K562 (cell line): ENCODE results near the gene NFAM1. TPM values are rescaled to one million over a fixed set of nuclear protein-coding genes. Genes with fewer than 3 reads are reported as not detected.
A peak's percentile ranks its signal among the peaks of the same experiment; 100 is the strongest.

Source experiments
- ATAC-seq: fragments of 200-7000 bp; cut with Tn5 transposase; 3 replicates; pipeline ENCODE4 v1.9.1; 2020; ENCODE audit warnings: moderate library complexity
- BruUV-seq: library from RNA; stranded (reverse); fragments of 400-500 nt; replicated peaks from 2 replicates; lab custom pipeline; 2021; lab: Mats Ljungman, UMichigan
- CTCF ChIA-PET: fragments of 300-600 bp; formaldehyde crosslinking; extraction: SDS; loops from one replicate; lab custom pipeline; 2021; ENCODE audit warnings: low intra/inter-chr PET ratio; lab: Yijun Ruan, JAX
- POLR2A ChIA-PET: fragments of 300-600, 350-650 bp; sonication (Branson Sonifier 250); formaldehyde crosslinking; extraction: SDS; loops from one replicate; lab custom pipeline; 2021; ENCODE audit warnings: antibody characterized with exemption, inconsistent platforms; lab: Yijun Ruan, JAX
- DNase-seq, 4 experiments: peaks; one replicate each; pipeline versions ENCODE4 v3.0.0 to v3.0.0-alpha.2; 2011 to 2018; ENCODE audit warnings: low spot score in 3 of 4, mixed read lengths in 3 of 4; ENCODE audit errors: extremely low read depth in 1 of 4
- FAIRE-seq: peaks from 2 replicates; lab custom pipeline; 2011; peaks lifted over from hg19 to GRCh38; lab: Jason Lieb, UNC
- H2AFZ ChIP-seq: 2 replicates; pipeline ENCODE4 v1.6.0; 2011; ENCODE audit warnings: low read depth, low read length, control low read depth, inconsistent platforms
- H3K27ac ChIP-seq: fragments of 200-600 bp; 3 replicates; pipeline ENCODE4 v1.8.0; 2011; ENCODE audit warnings: low read depth, mild to moderate bottlenecking, control low read depth, inconsistent platforms, low read length, moderate library complexity, mixed read lengths; ENCODE audit errors: extremely low read depth
- H3K27me3 ChIP-seq, 2 experiments: fragments of 300-600 bp in 1 of 2; 2 replicates in 1 of 2; 3 replicates in 1 of 2; pipeline versions ENCODE4 v1.6.0 to v1.8.0; 2011; ENCODE audit warnings: inconsistent platforms in 2 of 2, low read length in 2 of 2, mild to moderate bottlenecking in 1 of 2, mixed read lengths in 1 of 2, moderate library complexity in 1 of 2; ENCODE audit not compliant: control insufficient read depth in 2 of 2, insufficient read depth in 2 of 2
- H3K36me3 ChIP-seq: fragments of 300-600 bp; 3 replicates; pipeline ENCODE4 v1.8.0; 2011; ENCODE audit warnings: mild to moderate bottlenecking, low read length, inconsistent platforms; ENCODE audit not compliant: control insufficient read depth, insufficient read depth
- H3K4me1 ChIP-seq, 2 experiments: fragments of 200-600 bp in 1 of 2; replicated peaks in 1 of 2; 2 replicates in 1 of 2; 3 replicates in 1 of 2; pipeline versions ENCODE4 v1.5.1 to v1.8.0; 2011; ENCODE audit warnings: inconsistent platforms in 2 of 2, low read length in 2 of 2, mild to moderate bottlenecking in 1 of 2, mixed read lengths in 1 of 2, moderate library complexity in 1 of 2; ENCODE audit not compliant: control insufficient read depth in 2 of 2, insufficient read depth in 2 of 2
- H3K4me2 ChIP-seq: 2 replicates; pipeline ENCODE4 v1.6.1; 2011; ENCODE audit warnings: low read length, control low read depth, inconsistent platforms, mixed read lengths; ENCODE audit not compliant: insufficient read depth
- H3K4me3 ChIP-seq: fragments of 200-600 bp; sonication (generic), shearing (Covaris generic); 2 replicates; pipeline ENCODE4 v1.5.1; 2016; ENCODE audit warnings: control low read depth, inconsistent platforms
- H3K79me2 ChIP-seq: fragments of 200-600 bp; 3 replicates; pipeline ENCODE4 v1.8.0; 2011; ENCODE audit warnings: low read length, inconsistent platforms; ENCODE audit not compliant: control insufficient read depth, insufficient read depth
- H3K9ac ChIP-seq, 2 experiments: 2 replicates each; pipeline versions ENCODE4 v1.6.0 to v1.6.1; 2011; ENCODE audit warnings: low read depth in 2 of 2, low read length in 2 of 2, control low read depth in 1 of 2, inconsistent platforms in 1 of 2, mild to moderate bottlenecking in 1 of 2, mixed read lengths in 1 of 2; ENCODE audit not compliant: insufficient read depth in 1 of 2
- H3K9me1 ChIP-seq: one replicate; pipeline ENCODE4 v1.6.0; 2011; ENCODE audit warnings: inconsistent platforms, mild to moderate bottlenecking, low read length, moderate library complexity; ENCODE audit not compliant: control insufficient read depth, insufficient read depth
- H3K9me3 ChIP-seq: replicated peaks from 2 replicates; pipeline ENCODE4 v1.5.1; 2011; ENCODE audit warnings: low read depth, low read length, inconsistent platforms; ENCODE audit not compliant: control insufficient read depth, insufficient read depth
- H4K20me1 ChIP-seq: replicated peaks from 2 replicates; pipeline ENCODE4 v1.6.1; 2011; ENCODE audit warnings: low read length, inconsistent platforms, mixed read lengths; ENCODE audit not compliant: control insufficient read depth, insufficient read depth
- BACH1 ChIP-seq: fragments of 200-800 bp; sonication (Bioruptor generic); IDR thresholded peaks from 2 replicates; pipeline ENCODE4 v1.6.1; 2016; ENCODE audit warnings: missing genetic modification characterization, missing compliant biosample characterization
- CBFA2T2 ChIP-seq: fragments of 450-650 bp; conservative IDR thresholded peaks from 2 replicates; pipeline ENCODE4 v1.6.1; 2017; ENCODE audit warnings: mild to moderate bottlenecking
- CBFA2T3 ChIP-seq: fragments of 450-650 bp; IDR thresholded peaks from 2 replicates; pipeline ENCODE4 v1.6.1; 2017
- L3MBTL2 ChIP-seq: fragments of 450-650 bp; IDR thresholded peaks from 2 replicates; pipeline ENCODE4 v1.6.1; 2016; ENCODE audit warnings: mild to moderate bottlenecking, moderate library complexity
- LARP7 ChIP-seq: fragments of 450-650 bp; IDR thresholded peaks from 2 replicates; pipeline ENCODE4 v1.6.1; 2016
- MYC ChIP-seq, 2 experiments: fragments of 250-450 bp in 1 of 2; sonication (Bioruptor Pico) in 1 of 2; IDR thresholded peaks; 2 replicates each; pipeline versions ENCODE4 v1.5.1 to v1.6.1; 2012 to 2021; ENCODE audit warnings: low read depth in 2 of 2, borderline replicate concordance in 1 of 2, improper control_type of control experiment in 1 of 2, low read length in 1 of 2, mild to moderate bottlenecking in 1 of 2, moderate library complexity in 1 of 2
- RBM14 ChIP-seq: fragments of 200-400 bp; formaldehyde crosslinking; IDR thresholded peaks from 2 replicates; pipeline ENCODE4 v1.6.1; 2018; ENCODE audit warnings: low read depth, mild to moderate bottlenecking, low read length, moderate library complexity, borderline replicate concordance; ENCODE audit not compliant: insufficient read depth
- RBM25 ChIP-seq: fragments of 200-400 bp; formaldehyde crosslinking; IDR thresholded peaks from 2 replicates; pipeline ENCODE4 v1.6.1; 2018; ENCODE audit warnings: low read length, low read depth, moderate library complexity; ENCODE audit not compliant: severe bottlenecking
- RFX5 ChIP-seq: IDR thresholded peaks from 2 replicates; pipeline ENCODE4 v1.6.1; 2011; ENCODE audit warnings: low read depth, mild to moderate bottlenecking, improper control_type of control experiment, low read length
- SRF ChIP-seq, 2 experiments: fragments of 250-450, 450-650 bp in 1 of 2; sonication (Bioruptor Pico) in 1 of 2; sonication (generic) in 1 of 2; formaldehyde crosslinking; IDR thresholded peaks; 2 replicates each; pipeline versions ENCODE4 v1.5.0 to v1.5.1; 2020 to 2022; ENCODE audit warnings: mild to moderate bottlenecking in 1 of 2, missing genetic modification reagents in 1 of 2
- SRSF7 ChIP-seq: fragments of 200-400 bp; formaldehyde crosslinking; optimal IDR thresholded peaks from 2 replicates; pipeline ENCODE3; 2017; ENCODE audit warnings: mild to moderate bottlenecking, low read depth, low read length
- STAT6 ChIP-seq: sonication (generic); formaldehyde crosslinking; IDR thresholded peaks from 2 replicates; pipeline ENCODE4 v1.8.1; 2023; ENCODE audit warnings: mild to moderate bottlenecking, missing genetic modification reagents
- TBP ChIP-seq: optimal IDR thresholded peaks from 2 replicates; pipeline ENCODE3; 2011; ENCODE audit warnings: low read depth, low read length, improper control_type of control experiment
- TOE1 ChIP-seq, 2 experiments: fragments of 450-650 bp in 1 of 2; sonication (generic) in 1 of 2; formaldehyde crosslinking in 1 of 2; IDR thresholded peaks; 2 replicates each; pipeline versions ENCODE4 v1.7.1 to v1.8.0; 2016 to 2022; ENCODE audit warnings: borderline replicate concordance in 2 of 2, mild to moderate bottlenecking in 2 of 2, antibody characterized with exemption in 1 of 2, inconsistent platforms in 1 of 2, low read depth in 1 of 2, missing genetic modification reagents in 1 of 2, moderate library complexity in 1 of 2
- ZFX ChIP-seq: sonication (generic); formaldehyde crosslinking; IDR thresholded peaks from 2 replicates; pipeline ENCODE4 v1.8.0; 2022; ENCODE audit warnings: mild to moderate bottlenecking, missing genetic modification reagents, moderate library complexity
- ZNF655 ChIP-seq: fragments of 250-450 bp; sonication (Bioruptor Pico); IDR thresholded peaks from 2 replicates; pipeline ENCODE4 v1.5.0; 2021
- WGBS: fragments of 100-300 bp; shearing (Covaris generic); methylation state at CpG from one replicate; pipeline ENCODE4 v1.1.6; 2016; ENCODE audit warnings: low coverage, mixed read lengths; ENCODE audit not compliant: insufficient coverage; ENCODE audit errors: missing lambda C conversion rate; 5-methylcytosine and 5-hydroxymethylcytosine counted together
- in situ Hi-C: fragments of 300-500 bp; cut with MboI; formaldehyde crosslinking; loops from 4 replicates; pipeline ENCODE4 v1.15.0; 2018; ENCODE audit warnings: inconsistent platforms, mixed read lengths
- intact Hi-C: fragments of 100-400 bp; cut with micrococcal nuclease; formaldehyde crosslinking; loops from 2 replicates; pipeline ENCODE4 v1.14.2; 2022
- polyA plus RNA-seq, 8 experiments: library from polyadenylated mRNA; depleted of rRNA in 4 of 8; stranded (reverse) in 5 of 8; unstranded in 3 of 8; fragments of >200 nt; fragmentation: Nextera tagmentation in 2 of 8; fragmentation: Illumina TruSeq in 1 of 8; extraction: Ambion mirVana in 2 of 8; extraction: Trizol in 1 of 8; gene quantifications; 2 replicates each; pipeline versions ENCODE4 v1.2.1 to v1.2.3, GENCODE V29; 2011 to 2014; ENCODE audit warnings: inconsistent platforms in 1 of 8, missing spikeins in 1 of 8
- total RNA-seq, 7 experiments: library from RNA; depleted of rRNA in 6 of 7; stranded (reverse); fragments of >200 nt in 6 of 7; fragmentation: Illumina TruSeq in 2 of 7; extraction: Trizol in 2 of 7; gene quantifications; 2 replicates each; pipeline versions ENCODE4 v1.2.1 to v1.2.3, GENCODE V29; 2011 to 2021; ENCODE audit warnings: low replicate concordance in 1 of 7
- TF ChIP-seq, protein P1 (sequence below): fragments of 250-450 bp; sonication (Bioruptor Pico); IDR thresholded peaks from 2 replicates; pipeline ENCODE4 v1.8.0; 2021; ENCODE audit warnings: moderate library complexity, mild to moderate bottlenecking, inconsistent platforms

NFAM1 gene
- total and polyA plus RNA-seq, 9 of the 15 experiments (the other 6 are each of a cell fraction or from before 2014, with no cell fraction given), result 0.01 to 0.18 (median 0.03) TPM; not detected in 5

DNA sequence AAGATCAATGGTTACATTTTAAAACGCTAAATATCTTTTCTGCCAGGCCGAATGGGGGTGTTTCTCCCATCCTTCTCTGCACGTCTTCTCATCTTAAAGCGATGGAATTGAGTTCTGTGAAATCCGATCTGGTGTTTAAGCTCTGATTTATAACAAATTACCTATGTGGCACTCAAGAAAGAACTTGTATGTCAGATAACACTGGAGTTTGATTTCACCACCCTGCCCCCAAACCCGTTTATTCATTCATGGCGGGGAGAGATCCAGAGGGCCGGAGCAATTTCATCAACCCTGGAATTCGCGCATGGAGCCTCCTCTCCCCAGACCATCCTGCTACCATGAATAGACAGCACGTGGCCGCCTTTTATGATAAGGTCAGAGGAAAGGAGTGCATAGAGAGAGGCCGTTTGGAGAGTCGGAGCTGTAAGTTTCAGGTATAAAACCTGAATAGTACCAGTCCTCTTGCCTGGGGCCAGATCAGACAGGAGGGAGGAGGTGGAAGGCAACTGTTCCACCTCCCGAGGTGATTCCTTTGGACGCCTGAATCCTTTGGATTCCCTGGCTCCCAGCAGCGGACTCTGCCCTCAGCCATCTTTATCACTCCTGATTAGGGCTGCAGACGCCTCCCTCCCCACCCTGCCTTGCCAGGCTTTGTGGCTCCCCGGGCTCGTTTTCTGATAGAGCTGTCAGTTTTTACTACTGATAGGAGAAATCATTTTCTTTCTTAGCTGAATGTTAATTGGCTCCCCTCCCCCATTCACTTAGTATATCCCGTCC is 27.3 kb upstream of the NFAM1 start:
- Histone ChIP-seq H3K27me3 (no peaks in the 10 kb centered on the region; a peak in 1 of 5 replicates), H2AFZ (peak overlapping the region; percentile 40; the same call in 1 of the 2 replicates), H3K9me1 (no peaks in the 10 kb centered on the region), H3K79me2 (no peaks in the 10 kb centered on the region), H4K20me1 (no peaks in the 10 kb centered on the region), H3K4me3 (no peak overlapping the region), H3K9me3 (no peaks in the 10 kb centered on the region), H3K4me2 (peak overlapping the region; percentile 25; the same call in 1 of the 2 replicates), H3K27ac (no peak overlapping the region), H3K9ac (peak overlapping the region in 1 of 2 experiments; percentile 32; a peak in 1 of 4 replicates), H3K4me1 (peaks cover 5 to 19% of the 10 kb centered on the region in 2 experiments; a peak in 4 of 5 replicates), H3K36me3 (no peaks in the 10 kb centered on the region)
- ATAC-seq, result peak; percentile 33; the same call in 1 of the 3 replicates
- WGBS, result 14% methylated on average over 18 of the region's 21 CpGs
- in situ Hi-C loops, result no loop called here
- ChIA-PET CTCF (no interaction called here), POLR2A (interaction anchor here (0.7 kb wide), 1 partner anchor 10 kb away, joined by 3 read pairs; no protein-coding TSS in a partner anchor)
- DNase-seq, result peak; percentile 27 to 35 (median 34)
- no peak for FAIRE-seq
- intact Hi-C loops, result no loop called here
- BruUV-seq, result no TSS peak
- TF ChIP-seq LARP7, result no peak
- no peak for TF ChIP-seq SRF (CRISPR knock-in tag; IDR thresholded peaks at IDR 0.05)
- TF ChIP-seq CBFA2T2, result 0 out of 2 replicates have a peak, but pooled peaks have one; percentile 3
- no peak for TF ChIP-seq SRSF7
- no peak for TF ChIP-seq RBM14
- TF ChIP-seq STAT6 (CRISPR knock-in tag), result no peak
- TF ChIP-seq TOE1 (IDR thresholded peaks at IDR 0.05; ENCODE audit: borderline replicate concordance), result no peak
- TF ChIP-seq TOE1 (CRISPR knock-in tag; IDR thresholded peaks at IDR 0.05; ENCODE audit: borderline replicate concordance, low read depth), result no peak
- no peak for TF ChIP-seq RFX5
- TF ChIP-seq ZNF655, result no peak
- no peak for TF ChIP-seq ZFX (CRISPR knock-in tag)
- TF ChIP-seq RBM25, result no peak
- peak; percentile 58 for TF ChIP-seq L3MBTL2
- TF ChIP-seq CBFA2T3, result peak; percentile 55
- no peak for TF ChIP-seq BACH1 (tag)
- TF ChIP-seq TBP, result no peak
- TF ChIP-seq, protein P1, sequence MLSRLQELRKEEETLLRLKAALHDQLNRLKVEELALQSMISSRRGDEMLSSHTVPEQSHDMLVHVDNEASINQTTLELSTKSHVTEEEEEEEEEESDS (CRISPR knock-in tag), result no peak
- TF ChIP-seq MYC (IDR thresholded peaks at IDR 0.05; ENCODE audit: low read depth, low read length), result 0 out of 2 replicates have a peak, but pooled peaks have one; percentile 25
- TF ChIP-seq MYC (CRISPR knock-in tag; IDR thresholded peaks at IDR 0.05; ENCODE audit: borderline replicate concordance, low read depth), result no peak
